Measurements from ENCODE around the gene RANGAP1.

RANGAP1 gene

GRCh38 chr22:41256254-41257253 lies 29.4 kb downstream of the RANGAP1 start:
- no peak for DNase-seq

- no peak for DNase-seq
Observed at GRCh38 chr22:41254230-41254629, 31.8 kb downstream of the RANGAP1 start.

- DNase-seq = no peak
Observed at GRCh38 chr22:41252365-41252764, 33.6 kb downstream of the RANGAP1 start.

- no peak for DNase-seq
Observed at GRCh38 chr22:41250127-41250526, 35.9 kb downstream of the RANGAP1 start.

- DNase-seq = no peak
Observed at GRCh38 chr22:41249442-41249841, 36.5 kb downstream of the RANGAP1 start.

GRCh38 chr22:41248758-41249157 lies 37.2 kb downstream of the RANGAP1 start:
- DNase-seq = no peak

GRCh38 chr22:41248314-41248713 lies 37.7 kb downstream of the RANGAP1 start:
- DNase-seq = no peak

GRCh38 chr22:41247703-41248102 lies 38.3 kb downstream of the RANGAP1 start:
- no peak for DNase-seq

GRCh38 chr22:41245917-41246499 lies 40.0 kb downstream of the RANGAP1 start:
- DNase-seq = no peak

GRCh38 chr22:41243361-41243760 lies 42.6 kb downstream of the RANGAP1 start:
- no peak for DNase-seq

- no peak for DNase-seq
Observed at GRCh38 chr22:41242396-41243117, 43.4 kb downstream of the RANGAP1 start.

- no peak for DNase-seq
Observed at GRCh38 chr22:41241133-41241676, 44.8 kb downstream of the RANGAP1 start.

GRCh38 chr22:41240377-41241132 lies 45.4 kb downstream of the RANGAP1 start, which contains the start of gene CHADL:
Gene CHADL (minus strand): TSS chr22:41240931. CDS start chr22:41240881, 50 bp downstream.
- no peak for DNase-seq

- DNase-seq = no peak
Observed at GRCh38 chr22:41239443-41240128, 46.4 kb downstream of the RANGAP1 start.

GRCh38 chr22:41238570-41239442 lies 47.2 kb downstream of the RANGAP1 start:
- DNase-seq = no peak

- peak; percentile 59 for DNase-seq
Observed at GRCh38 chr22:41237707-41238569, 48.0 kb downstream of the RANGAP1 start.

GRCh38 chr22:41237036-41237706 lies 48.8 kb downstream of the RANGAP1 start:
- peak; percentile 32 for DNase-seq

GRCh38 chr22:41234815-41235695 lies 50.9 kb downstream of the RANGAP1 start:
- no peak for DNase-seq
